ENCODE data around the gene AGAP1. TPM values are rescaled to one million over a fixed set of nuclear protein-coding genes. Genes with fewer than 3 reads are reported as not detected.

Gene AGAP1
- total and polyA plus RNA-seq, 10 donors: 1.1 to 26.6 (median 11.3) TPM

DNA sequence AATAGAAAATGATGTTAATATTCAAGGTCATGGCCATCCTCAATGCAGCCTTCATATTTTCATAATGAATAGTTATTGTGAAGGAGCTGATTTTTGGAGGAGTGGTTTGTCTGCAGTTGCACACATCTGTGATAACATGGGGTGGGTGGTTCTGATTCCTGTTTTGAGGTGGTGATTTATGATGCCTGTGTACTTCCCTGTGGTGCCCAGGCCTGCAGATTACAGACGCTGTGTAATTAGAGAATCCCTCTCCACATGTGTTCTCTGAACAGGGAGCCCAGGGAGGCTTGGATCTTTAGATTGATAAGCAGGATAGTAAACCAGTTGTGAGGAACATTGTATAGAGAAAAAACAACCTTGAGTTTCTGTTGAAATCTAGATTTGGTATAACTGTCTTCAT is 117.5 kb downstream of the AGAP1 start:
- no peak for TF ChIP-seq POLR2AphosphoS5 (IDR thresholded peaks at IDR 0.05)
- TF ChIP-seq, protein P1, sequence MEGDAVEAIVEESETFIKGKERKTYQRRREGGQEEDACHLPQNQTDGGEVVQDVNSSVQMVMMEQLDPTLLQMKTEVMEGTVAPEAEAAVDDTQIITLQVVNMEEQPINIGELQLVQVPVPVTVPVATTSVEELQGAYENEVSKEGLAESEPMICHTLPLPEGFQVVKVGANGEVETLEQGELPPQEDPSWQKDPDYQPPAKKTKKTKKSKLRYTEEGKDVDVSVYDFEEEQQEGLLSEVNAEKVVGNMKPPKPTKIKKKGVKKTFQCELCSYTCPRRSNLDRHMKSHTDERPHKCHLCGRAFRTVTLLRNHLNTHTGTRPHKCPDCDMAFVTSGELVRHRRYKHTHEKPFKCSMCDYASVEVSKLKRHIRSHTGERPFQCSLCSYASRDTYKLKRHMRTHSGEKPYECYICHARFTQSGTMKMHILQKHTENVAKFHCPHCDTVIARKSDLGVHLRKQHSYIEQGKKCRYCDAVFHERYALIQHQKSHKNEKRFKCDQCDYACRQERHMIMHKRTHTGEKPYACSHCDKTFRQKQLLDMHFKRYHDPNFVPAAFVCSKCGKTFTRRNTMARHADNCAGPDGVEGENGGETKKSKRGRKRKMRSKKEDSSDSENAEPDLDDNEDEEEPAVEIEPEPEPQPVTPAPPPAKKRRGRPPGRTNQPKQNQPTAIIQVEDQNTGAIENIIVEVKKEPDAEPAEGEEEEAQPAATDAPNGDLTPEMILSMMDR (IDR thresholded peaks at IDR 0.05 in 8 of 11, conservative IDR thresholded peaks at IDR 0.05 in 3 of 11): no peak
- Histone ChIP-seq H3K36me3 (no peaks in the 10 kb centered on the region), H3K4me1 (peaks cover 0 to 20% (median 8%) of the 10 kb centered on the region in 6 donors), H3K27ac (no peak overlapping the region), H3K9me3 (no peaks in the 10 kb centered on the region), H3K4me3 (no peak overlapping the region), H3K27me3 (replicated peaks in 1 of 7) (peaks cover 0 to 10% (median 0%) of the 10 kb centered on the region in 7 donors)
- 43 to 66% (median 52%) methylated on average over 1 of the region's 1 CpG for WGBS, 5 donors
- intact Hi-C loops (cut with DNase I; ENCODE audit: low total_unique reads): no loop called here
- no peak for DNase-seq

DNA sequence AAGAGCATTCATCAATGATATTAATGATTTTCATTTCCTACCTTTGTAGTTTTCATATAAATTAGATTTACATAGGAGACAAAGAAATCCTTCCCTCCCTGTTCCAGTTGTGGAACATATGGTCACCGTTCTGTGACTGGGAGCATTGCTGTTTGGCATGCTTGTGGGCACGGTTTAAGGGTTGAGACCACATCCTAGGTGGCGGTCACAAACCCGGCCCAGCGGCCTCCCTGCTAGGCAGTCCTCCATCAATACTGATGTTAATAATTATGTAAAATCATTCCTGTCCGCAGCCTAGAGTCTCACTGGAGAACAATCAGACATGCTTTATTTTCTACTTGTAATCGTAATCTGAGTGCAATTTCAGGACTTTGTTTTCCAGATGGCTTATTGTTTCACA is 117.9 kb downstream of the AGAP1 start:
- 84 to 93% (median 90%) methylated on average over 7 of the region's 7 CpGs for WGBS, 5 donors

DNA sequence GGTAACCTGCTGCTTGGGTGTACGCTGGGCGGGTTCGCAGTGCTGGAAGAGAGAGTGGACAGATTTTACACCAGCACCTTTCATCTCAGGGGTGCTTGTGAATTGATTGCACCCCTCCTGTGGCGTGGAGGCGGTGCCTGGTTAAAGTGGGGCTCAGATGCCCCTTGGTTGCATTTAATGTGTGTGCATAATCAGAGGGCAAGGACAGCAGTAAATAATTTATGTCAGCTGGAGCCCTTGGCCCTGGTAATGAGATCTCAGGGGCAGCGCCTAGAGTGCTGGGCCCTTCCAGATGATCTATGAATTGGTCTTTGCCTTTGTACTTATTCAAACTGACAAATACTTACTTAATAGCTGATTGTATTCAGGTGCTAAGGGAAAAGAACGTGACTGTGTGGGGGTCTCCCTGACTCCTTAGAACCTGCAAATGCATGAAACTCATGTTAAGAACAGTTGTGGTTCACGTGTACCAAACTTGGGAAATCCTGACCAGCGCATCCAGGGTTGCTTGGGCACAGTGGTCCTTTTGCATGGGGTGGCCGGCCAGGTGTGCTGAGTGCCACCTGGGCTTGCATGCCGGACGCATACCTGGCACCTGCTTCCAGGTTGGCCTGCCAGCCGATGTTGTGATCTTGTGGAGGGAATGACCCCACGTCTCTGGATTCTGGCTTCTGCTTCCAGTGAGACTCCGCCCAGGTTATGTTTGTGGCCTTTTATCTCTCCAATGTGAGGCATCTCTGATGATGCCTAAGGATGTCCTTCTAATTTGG is 118.5 kb downstream of the AGAP1 start:
- Histone ChIP-seq H3K4me1 (peaks cover 0 to 26% (median 13%) of the 10 kb centered on the region in 6 donors), H3K9me3 (no peaks in the 10 kb centered on the region), H3K27ac (no peak overlapping the region), H3K27me3 (replicated peaks in 1 of 7) (peaks cover 0 to 4% (median 0%) of the 10 kb centered on the region in 7 donors), H3K4me3 (no peak overlapping the region), H3K36me3 (no peaks in the 10 kb centered on the region)
- TF ChIP-seq POLR2A (IDR thresholded peaks at IDR 0.05): no peak
- TF ChIP-seq, protein P1 (IDR thresholded peaks at IDR 0.05 in 8 of 11, conservative IDR thresholded peaks at IDR 0.05 in 3 of 11): no peak
- DNase-seq: no peak
- WGBS, 5 donors: 91 to 96% (median 95%) methylated on average over 15 of the region's 15 CpGs
- intact Hi-C loops (cut with DNase I; ENCODE audit: low total_unique reads): no loop called here

More for the DNA sequence above, 117.9 kb downstream of the AGAP1 start:
- no peaks in the 10 kb centered on the region for H3K9me3 ChIP-seq
- H3K27me3 ChIP-seq (replicated peaks in 1 of 7): peaks cover 0 to 7% (median 0%) of the 10 kb centered on the region in 7 donors
- no peak for TF ChIP-seq POLR2A (IDR thresholded peaks at IDR 0.05)
- no peak for TF ChIP-seq POLR2AphosphoS5 (IDR thresholded peaks at IDR 0.05)
- TF ChIP-seq, protein P1 (IDR thresholded peaks at IDR 0.05 in 8 of 11, conservative IDR thresholded peaks at IDR 0.05 in 3 of 11): no peak
- H3K27ac ChIP-seq: no peak overlapping the region
- no peak overlapping the region for H3K4me3 ChIP-seq
- H3K36me3 ChIP-seq: no peaks in the 10 kb centered on the region
- intact Hi-C loops (cut with DNase I; ENCODE audit: low total_unique reads): no loop called here
- peaks cover 0 to 24% (median 10%) of the 10 kb centered on the region in 6 donors for H3K4me1 ChIP-seq
- no peak for DNase-seq

DNA sequence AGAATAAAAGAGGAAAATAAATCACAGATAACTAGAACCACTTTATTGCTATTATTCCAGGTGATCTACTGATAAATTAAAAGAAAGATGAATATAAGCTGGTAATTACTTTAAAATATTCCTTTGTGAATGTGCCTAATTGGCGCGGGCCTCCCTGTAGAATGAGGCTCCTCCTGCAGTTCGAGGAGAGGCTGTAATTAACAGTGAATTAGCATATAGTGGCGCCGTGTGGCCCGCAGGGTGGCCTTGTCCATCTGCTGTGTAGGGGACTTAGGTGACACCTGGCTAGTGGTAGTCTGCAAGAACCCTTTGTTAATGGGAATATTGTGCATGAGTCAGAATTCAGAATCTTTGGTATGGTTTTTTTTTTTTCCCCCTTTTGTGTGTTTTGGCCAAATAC is 119.8 kb downstream of the AGAP1 start:
- Histone ChIP-seq H3K27me3 (replicated peaks in 1 of 7) (no peaks in the 10 kb centered on the region), H3K4me3 (no peak overlapping the region), H3K36me3 (no peaks in the 10 kb centered on the region), H3K9me3 (no peaks in the 10 kb centered on the region), H3K4me1 (peaks cover 0 to 26% (median 13%) of the 10 kb centered on the region in 6 donors), H3K27ac (no peak overlapping the region)
- intact Hi-C loops (cut with DNase I; ENCODE audit: low total_unique reads): no loop called here
- WGBS, 5 donors: 88 to 95% (median 90%) methylated on average over 6 of the region's 6 CpGs
- TF ChIP-seq, protein P1 (IDR thresholded peaks at IDR 0.05 in 8 of 11, conservative IDR thresholded peaks at IDR 0.05 in 3 of 11): no peak
- TF ChIP-seq POLR2A (IDR thresholded peaks at IDR 0.05) (no peak), POLR2AphosphoS5 (IDR thresholded peaks at IDR 0.05) (no peak)
- no peak for DNase-seq

All from spleen (tissue), 11 donors.